ENCODE data around the gene SORBS1. TPM values are rescaled to one million over a fixed set of nuclear protein-coding genes. Genes with fewer than 3 reads are reported as not detected.

Gene SORBS1
- total and polyA plus RNA-seq, 2 of the 13 experiments (the other 11 are each of a cell fraction or from before 2014, with no cell fraction given), result 16.8 to 39.8 TPM

DNA sequence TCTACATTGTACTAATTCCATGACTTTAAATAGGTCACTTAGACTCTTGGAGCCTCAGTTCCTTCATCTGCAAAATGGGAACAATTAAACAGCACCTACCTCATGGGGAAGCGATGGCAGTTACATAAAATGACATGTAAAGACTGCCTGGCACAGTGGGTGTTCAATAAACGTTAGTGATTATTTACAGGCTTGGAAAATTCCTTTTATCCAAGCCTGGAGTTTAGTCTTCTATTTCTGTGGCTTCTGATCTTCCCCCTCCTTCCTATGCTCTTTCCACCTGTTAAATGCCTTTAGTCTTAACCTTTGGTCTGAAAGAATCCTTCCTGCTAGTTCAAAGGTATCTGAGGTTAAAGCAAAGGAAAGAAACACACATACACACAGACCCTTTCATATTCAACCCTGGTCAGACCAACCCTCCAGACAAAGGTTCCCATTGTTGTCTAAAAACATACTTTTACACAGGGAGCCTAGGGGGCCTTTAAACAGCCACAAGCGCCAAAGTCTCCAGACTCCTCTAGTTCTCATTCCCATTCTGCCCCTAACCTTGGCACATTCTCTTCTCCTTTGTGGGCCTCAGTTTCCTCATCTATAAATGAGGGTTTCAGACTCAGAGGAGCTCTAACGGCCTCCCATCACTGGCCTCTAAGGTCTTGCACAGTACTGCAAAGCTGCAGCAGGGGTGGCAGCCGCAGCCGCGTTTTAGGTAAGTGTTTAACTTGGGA, 21.4 kb downstream of the SORBS1 start (continued):
- TF ChIP-seq, protein P1, sequence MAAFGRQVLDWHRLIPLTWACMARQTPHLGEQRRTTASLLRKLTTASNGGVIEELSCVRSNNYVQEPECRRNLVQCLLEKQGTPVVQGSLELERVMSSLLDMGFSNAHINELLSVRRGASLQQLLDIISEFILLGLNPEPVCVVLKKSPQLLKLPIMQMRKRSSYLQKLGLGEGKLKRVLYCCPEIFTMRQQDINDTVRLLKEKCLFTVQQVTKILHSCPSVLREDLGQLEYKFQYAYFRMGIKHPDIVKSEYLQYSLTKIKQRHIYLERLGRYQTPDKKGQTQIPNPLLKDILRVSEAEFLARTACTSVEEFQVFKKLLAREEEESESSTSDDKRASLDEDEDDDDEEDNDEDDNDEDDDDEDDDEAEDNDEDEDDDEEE (CRISPR knock-in tag; IDR thresholded peaks at IDR 0.05), result no peak

GRCh38 chr10:95538412-95538811, 22.8 kb downstream of the SORBS1 start:
- DNase-seq (ENCODE audit: low spot score) (no peak), ATAC-seq (no peak), FAIRE-seq (no peak)
- H3K4me2 ChIP-seq (ENCODE audit: low read depth, low read length), result 0 out of 2 replicates have a peak overlapping the region, but pooled peaks have one; percentile 7
- 0 out of 2 replicates have a peak overlapping the region, but pooled peaks have one; percentile 10 for H3K9ac ChIP-seq (ENCODE audit: insufficient read depth, low read depth, low read length)
- no peaks in the 10 kb centered on the region for H3K36me3 ChIP-seq (replicated peaks in 1 of 2; ENCODE audit: control insufficient read depth in 1 of 2, insufficient read depth in 2 of 2, low read length in 2 of 2)
- H3K4me1 ChIP-seq (ENCODE audit: insufficient read depth, low read length), result peaks cover 86% of the 10 kb centered on the region
- in situ Hi-C loops (cut with HindIII; ENCODE audit: extremely low pct_ligation_motif_present, low pct_unique_long_range_greater_than_20kb), result no loop called here
- H3K4me3 ChIP-seq (replicated peaks in 1 of 3; ENCODE audit: insufficient read depth in 1 of 3, low read depth in 2 of 3, low read length in 3 of 3), result no peak overlapping the region
- CTCF ChIA-PET (ENCODE audit: low intra/inter-chr PET ratio, low total read pairs), result no interaction called here
- H3K27me3 ChIP-seq (ENCODE audit: control insufficient read depth in 1 of 2, insufficient read depth in 2 of 2, low read length in 2 of 2), result no peaks in the 10 kb centered on the region
- no peaks in the 10 kb centered on the region for H4K20me1 ChIP-seq (ENCODE audit: insufficient read depth, low read length)
- TF ChIP-seq, protein P2, sequence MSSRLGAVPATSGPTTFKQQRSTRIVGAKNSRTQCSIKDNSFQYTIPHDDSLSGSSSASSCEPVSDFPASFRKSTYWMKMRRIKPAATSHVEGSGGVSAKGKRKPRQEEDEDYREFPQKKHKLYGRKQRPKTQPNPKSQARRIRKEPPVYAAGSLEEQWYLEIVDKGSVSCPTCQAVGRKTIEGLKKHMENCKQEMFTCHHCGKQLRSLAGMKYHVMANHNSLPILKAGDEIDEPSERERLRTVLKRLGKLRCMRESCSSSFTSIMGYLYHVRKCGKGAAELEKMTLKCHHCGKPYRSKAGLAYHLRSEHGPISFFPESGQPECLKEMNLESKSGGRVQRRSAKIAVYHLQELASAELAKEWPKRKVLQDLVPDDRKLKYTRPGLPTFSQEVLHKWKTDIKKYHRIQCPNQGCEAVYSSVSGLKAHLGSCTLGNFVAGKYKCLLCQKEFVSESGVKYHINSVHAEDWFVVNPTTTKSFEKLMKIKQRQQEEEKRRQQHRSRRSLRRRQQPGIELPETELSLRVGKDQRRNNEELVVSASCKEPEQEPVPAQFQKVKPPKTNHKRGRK (CRISPR knock-in tag; IDR thresholded peaks at IDR 0.05), result no peak
- TF ChIP-seq MAZ (IDR thresholded peaks at IDR 0.05; ENCODE audit: borderline replicate concordance, low read depth, low read length) (no peak), MAZ (CRISPR knock-in tag; IDR thresholded peaks at IDR 0.05; ENCODE audit: low read depth) (0 out of 2 replicates have a peak, but pooled peaks have one; percentile 13)
- peak overlapping the region; percentile 92 for H3K27ac ChIP-seq (ENCODE audit: extremely low read length, insufficient read depth, low read length)
- no peaks in the 10 kb centered on the region for H3K9me3 ChIP-seq (ENCODE audit: low read length)
- H3K79me2 ChIP-seq (ENCODE audit: insufficient read depth, low read length), result peaks cover 84% of the 10 kb centered on the region
- POLR2A ChIA-PET, result interaction anchor here (1.1 kb wide), 1 partner anchor 9 kb away, joined by 4 read pairs; no protein-coding TSS in a partner anchor
- intact Hi-C loops (cut with micrococcal nuclease; ENCODE audit: unreplicated experiment), result loop anchor here (2.0 kb wide), 1 partner anchor 14 kb away; no protein-coding TSS in a partner anchor
- H2AFZ ChIP-seq (ENCODE audit: low read length), result no peak overlapping the region
- 73% methylated on average over 3 of the region's 5 CpGs for WGBS (ENCODE audit: low lambda C conversion rate)
- BruUV-seq (replicated peaks), result no TSS peak
